T47D (cell line): ENCODE measurements around the gene ANLN.

Source experiments
- DNase-seq, 2 experiments: peaks; one replicate each; pipeline versions ENCODE4 v3.0.0 to v3.0.0-alpha.2; 2011 to 2012; ENCODE audit warnings: low read depth in 1 of 2, low spot score in 1 of 2
- JUND ChIP-seq: IDR thresholded peaks from 2 replicates; pipeline ENCODE4 v1.6.1; 2012; ENCODE audit warnings: low read depth
- in situ Hi-C: cut with HindIII; loops from 2 replicates; pipeline ENCODE4 v1.10.0; 2016; ENCODE audit warnings: low sequenced_read_pairs, low pct_unique_long_range_greater_than_20kb

Gene ANLN

GRCh38 chr7:36387435-36388231 is 2.0 kb upstream of the ANLN start:
- TF ChIP-seq JUND = no peak
- DNase-seq = peak in 1 of 2 experiments; percentile 53
- in situ Hi-C loops = no loop called here

GRCh38 chr7:36388423-36388822 is 1.2 kb upstream of the ANLN start:
- DNase-seq = no peak
- in situ Hi-C loops = no loop called here
- TF ChIP-seq JUND = no peak

GRCh38 chr7:36390199-36391090 is 783 bp downstream of the ANLN start:
- in situ Hi-C loops = no loop called here
- peak; percentile 88 for TF ChIP-seq JUND
- peak; percentile 83 to 95 for DNase-seq

- peak in 1 of 2 experiments; percentile 51 for DNase-seq
- in situ Hi-C loops = no loop called here
- TF ChIP-seq JUND = no peak
These were observed 2.0 kb downstream of the ANLN start for GRCh38 chr7:36391436-36392198.

- in situ Hi-C loops = no loop called here
- no peak for DNase-seq
- no peak for TF ChIP-seq JUND
These were observed 4.2 kb downstream of the ANLN start for GRCh38 chr7:36393826-36394225.

DNA sequence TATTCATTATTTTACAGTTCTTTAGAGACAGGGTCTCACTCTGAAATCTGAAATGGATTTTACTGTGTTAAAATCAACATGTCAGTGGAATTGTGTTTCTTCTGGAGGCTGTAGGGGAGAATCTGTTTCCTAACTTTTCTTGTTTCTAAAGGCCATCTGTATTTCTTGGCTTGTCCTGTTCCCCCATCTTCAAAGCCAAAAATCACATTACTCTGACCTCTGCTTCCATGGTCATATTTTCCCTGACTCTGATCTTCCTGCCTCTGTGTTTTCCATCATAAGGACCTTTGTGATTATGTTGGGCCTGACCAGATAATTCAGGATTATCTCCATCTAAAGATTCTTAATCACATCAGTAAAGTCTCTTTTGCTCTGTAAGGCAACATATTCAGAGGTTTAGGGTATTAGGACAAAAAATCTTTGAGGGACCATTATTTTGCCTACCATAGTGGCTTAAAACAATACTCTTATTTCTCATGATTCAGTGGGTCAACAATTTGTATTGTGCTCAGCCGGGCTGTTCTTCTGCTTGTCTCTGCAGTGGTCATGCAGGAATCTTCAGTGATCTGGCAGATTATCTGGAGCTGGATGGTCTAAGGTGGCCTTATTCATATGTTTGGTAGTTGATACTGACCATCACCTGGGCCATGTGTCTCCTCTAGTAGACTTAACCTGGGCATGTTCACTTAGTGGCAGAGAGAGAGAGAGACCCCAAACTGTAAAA is 5.7 kb downstream of the ANLN start:
- in situ Hi-C loops = no loop called here
- TF ChIP-seq JUND = no peak

GRCh38 chr7:36396150-36396549 is 6.5 kb downstream of the ANLN start:
- in situ Hi-C loops = no loop called here
- TF ChIP-seq JUND = no peak
- DNase-seq = no peak

More for the DNA sequence above, 5.7 kb downstream of the ANLN start:
- no peak for DNase-seq

DNA sequence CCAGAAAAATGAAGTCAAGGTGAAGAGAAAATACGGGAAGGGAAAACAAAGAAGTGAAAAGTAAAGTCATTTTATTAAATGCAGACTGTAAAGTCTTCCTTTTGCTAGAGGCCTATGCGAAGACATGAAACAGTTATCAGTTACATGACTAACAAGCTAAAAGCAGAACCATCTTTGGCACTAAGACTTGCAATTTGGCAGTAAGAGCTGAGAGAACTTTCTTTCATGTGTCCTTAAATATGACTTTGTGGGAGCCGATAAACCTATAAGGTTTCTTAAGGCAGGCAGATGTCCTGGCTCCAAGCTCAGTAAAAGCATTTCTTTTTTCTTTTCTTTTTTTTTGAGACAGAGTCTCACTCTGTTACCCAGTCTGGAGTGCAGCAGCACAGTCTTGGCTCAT is 10.4 kb downstream of the ANLN start:
- TF ChIP-seq JUND = no peak
- DNase-seq = no peak
- in situ Hi-C loops = no loop called here

DNA sequence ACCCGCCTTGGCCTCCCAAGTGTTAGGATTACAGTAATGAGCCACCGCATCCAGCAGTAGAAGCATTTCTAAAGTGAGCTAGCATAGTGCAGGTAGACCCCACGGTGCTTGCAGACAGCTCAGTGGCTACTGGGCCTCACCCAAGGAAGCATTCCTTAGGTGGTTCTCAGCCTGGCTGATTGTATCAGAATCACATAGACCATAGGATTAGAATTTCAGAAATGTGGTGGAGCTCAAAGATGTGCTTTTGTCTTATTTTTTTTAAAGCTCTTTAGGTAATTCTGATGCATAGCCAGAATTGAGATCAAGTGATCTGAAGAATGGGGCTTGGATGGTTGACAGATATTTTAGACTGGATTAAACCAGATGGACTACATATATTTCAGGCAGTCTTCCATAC is 10.9 kb downstream of the ANLN start:
- DNase-seq = no peak
- in situ Hi-C loops = no loop called here
- no peak for TF ChIP-seq JUND

DNA sequence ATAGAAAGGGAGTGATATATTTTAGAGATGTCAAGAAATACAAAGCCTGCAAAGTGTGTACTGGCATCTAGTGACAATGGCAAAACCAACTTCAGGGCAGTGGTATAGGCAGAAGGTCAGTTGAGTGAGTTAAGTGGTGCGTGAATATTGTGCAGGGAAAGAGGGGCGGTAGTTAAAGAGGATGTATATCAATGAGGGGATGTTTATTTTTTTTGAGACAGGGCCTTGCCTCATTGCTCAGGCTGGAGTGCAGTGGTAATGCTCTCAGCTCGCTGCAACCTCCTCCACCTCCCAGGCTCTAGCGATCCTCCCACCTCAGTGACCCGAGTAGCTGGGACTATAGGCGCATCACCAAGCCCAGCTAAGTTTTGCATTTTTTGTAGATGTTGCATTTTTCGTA is 13.8 kb downstream of the ANLN start:
- in situ Hi-C loops = no loop called here
- TF ChIP-seq JUND = no peak
- DNase-seq = no peak

GRCh38 chr7:36404639-36405408 is 15.2 kb downstream of the ANLN start:
- no peak for TF ChIP-seq JUND
- in situ Hi-C loops = no loop called here
- DNase-seq = peak in 1 of 2 experiments; percentile 64

GRCh38 chr7:36405409-36405803 is 15.7 kb downstream of the ANLN start:
- in situ Hi-C loops = no loop called here
- DNase-seq = no peak

More at GRCh38 chr7:36405409-36405803, 15.7 kb downstream of the ANLN start:
- no peak for TF ChIP-seq JUND
